H9 (cell line): ENCODE data around the gene CLEC11A. TPM values are rescaled to one million over a fixed set of nuclear protein-coding genes. Genes with fewer than 3 reads are reported as not detected.

Source experiments
- DNase-seq: peaks from one replicate; pipeline ENCODE4 v3.0.0-alpha.2; 2017
- H2AFZ ChIP-seq: one replicate; pipeline ENCODE4 v1.6.1; 2013; ENCODE audit warnings: mild to moderate bottlenecking, low read length, control low read depth, moderate library complexity
- H2AK5ac ChIP-seq: 2 replicates; pipeline ENCODE4 v1.6.1; 2013; ENCODE audit warnings: low read length, control low read depth, mixed read lengths; ENCODE audit not compliant: insufficient read length
- H2BK120ac ChIP-seq: one replicate; pipeline ENCODE4 v1.6.1; 2013; ENCODE audit warnings: low read depth, mild to moderate bottlenecking, low read length, control low read depth, inconsistent platforms; ENCODE audit not compliant: poor library complexity, severe bottlenecking
- H2BK12ac ChIP-seq: 2 replicates; pipeline ENCODE4 v1.6.1; 2013; ENCODE audit warnings: low read length, control low read depth, mixed read lengths, low read depth; ENCODE audit not compliant: insufficient read length
- H2BK15ac ChIP-seq: 2 replicates; pipeline ENCODE4 v1.6.1; 2013; ENCODE audit warnings: low read depth, low read length, control low read depth
- H2BK20ac ChIP-seq: one replicate; pipeline ENCODE4 v1.6.1; 2013; ENCODE audit warnings: low read depth, mild to moderate bottlenecking, low read length, control low read depth, inconsistent platforms; ENCODE audit not compliant: poor library complexity, severe bottlenecking
- H2BK5ac ChIP-seq: 2 replicates; pipeline ENCODE4 v1.6.1; 2013; ENCODE audit warnings: low read length, control low read depth, mixed read lengths; ENCODE audit not compliant: insufficient read length
- H3K14ac ChIP-seq: 2 replicates; pipeline ENCODE4 v1.6.1; 2013; ENCODE audit warnings: low read length, control low read depth; ENCODE audit not compliant: insufficient read depth
- H3K18ac ChIP-seq: 2 replicates; pipeline ENCODE4 v1.6.1; 2013; ENCODE audit warnings: low read depth, mild to moderate bottlenecking, mixed read lengths, low read length, control low read depth; ENCODE audit not compliant: insufficient read length
- H3K23ac ChIP-seq: 2 replicates; pipeline ENCODE4 v1.6.1; 2013; ENCODE audit warnings: low read length, control low read depth, mixed read lengths, low read depth; ENCODE audit not compliant: insufficient read length
- H3K23me2 ChIP-seq: 2 replicates; pipeline ENCODE4 v1.6.1; 2013; ENCODE audit warnings: low read depth, mild to moderate bottlenecking, mixed read lengths, low read length, control low read depth; ENCODE audit not compliant: insufficient read length, poor library complexity, severe bottlenecking
- H3K27ac ChIP-seq: 2 replicates; pipeline ENCODE4 v1.5.1; 2013; ENCODE audit warnings: low read length, control low read depth, mixed read lengths, low read depth; ENCODE audit not compliant: insufficient read length
- H3K27me3 ChIP-seq: 2 replicates; pipeline ENCODE4 v1.6.1; 2013; ENCODE audit warnings: low read length, control low read depth, inconsistent platforms; ENCODE audit not compliant: insufficient read depth
- H3K4ac ChIP-seq: 2 replicates; pipeline ENCODE4 v1.6.1; 2013; ENCODE audit warnings: low read depth, mild to moderate bottlenecking, control low read depth, inconsistent platforms, low read length, moderate library complexity
- H3K4me1 ChIP-seq: 2 replicates; pipeline ENCODE4 v1.6.1; 2013; ENCODE audit warnings: low read length, control low read depth, inconsistent platforms; ENCODE audit not compliant: insufficient read depth
- H3K4me2 ChIP-seq: 2 replicates; pipeline ENCODE4 v1.6.1; 2013; ENCODE audit warnings: low read length, control low read depth, mixed read lengths; ENCODE audit not compliant: insufficient read length, insufficient read depth
- H3K56ac ChIP-seq: 2 replicates; pipeline ENCODE4 v1.6.1; 2013; ENCODE audit warnings: low read depth, mild to moderate bottlenecking, mixed read lengths, low read length, control low read depth; ENCODE audit not compliant: insufficient read length
- H3K79me1 ChIP-seq: 2 replicates; pipeline ENCODE4 v1.6.1; 2013; ENCODE audit warnings: low read depth, mild to moderate bottlenecking, moderate library complexity, low read length, control low read depth, inconsistent platforms; ENCODE audit not compliant: insufficient read depth, poor library complexity, severe bottlenecking
- H3K79me2 ChIP-seq: 2 replicates; pipeline ENCODE4 v1.6.1; 2013; ENCODE audit warnings: low read length, control low read depth, inconsistent platforms; ENCODE audit not compliant: insufficient read depth
- H3K9ac ChIP-seq: 2 replicates; pipeline ENCODE4 v1.6.1; 2013; ENCODE audit warnings: low read length, control low read depth, mixed read lengths; ENCODE audit not compliant: insufficient read length; ENCODE audit errors: extremely low read depth
- H3K9me3 ChIP-seq: one replicate; pipeline ENCODE4 v1.6.1; 2013; ENCODE audit warnings: low read depth, low read length, inconsistent platforms; ENCODE audit not compliant: control insufficient read depth
- H3T11ph ChIP-seq: one replicate; pipeline ENCODE4 v1.6.1; 2013; ENCODE audit warnings: mild to moderate bottlenecking, low read length, control low read depth, inconsistent platforms
- H4K20me1 ChIP-seq: one replicate; pipeline ENCODE4 v1.6.1; 2013; ENCODE audit not compliant: control insufficient read depth, insufficient read length, insufficient read depth
- H4K5ac ChIP-seq: 2 replicates; pipeline ENCODE4 v1.6.1; 2013; ENCODE audit warnings: low read depth, mild to moderate bottlenecking, mixed read lengths, low read length, control low read depth; ENCODE audit not compliant: insufficient read length
- H4K8ac ChIP-seq: replicated peaks from 2 replicates; pipeline ENCODE4 v1.6.1; 2013; ENCODE audit warnings: low read length, control low read depth, mixed read lengths, low read depth; ENCODE audit not compliant: insufficient read length
- H4K91ac ChIP-seq: 2 replicates; pipeline ENCODE4 v1.6.1; 2013; ENCODE audit warnings: low read depth, mild to moderate bottlenecking, moderate library complexity, mixed read lengths, low read length, control low read depth; ENCODE audit not compliant: insufficient read length
- H3K27ac Mint-ChIP-seq, 3 experiments: 2 replicates in 2 of 3; 3 replicates in 1 of 3; pipeline ENCODE4 v1.8.0; 2020 to 2021; ENCODE audit warnings: mixed read lengths in 3 of 3, mild to moderate bottlenecking in 1 of 3, moderate library complexity in 1 of 3
- H3K27me3 Mint-ChIP-seq: 2 replicates; pipeline ENCODE4 v1.8.0; 2021; ENCODE audit warnings: low read depth, mild to moderate bottlenecking, moderate library complexity, mixed read lengths
- H3K36me3 Mint-ChIP-seq, 3 experiments: 2 replicates in 2 of 3; 3 replicates in 1 of 3; pipeline ENCODE4 v1.8.0; 2020 to 2021; ENCODE audit warnings: low read depth in 3 of 3, mixed read lengths in 3 of 3; ENCODE audit not compliant: insufficient read depth in 1 of 3
- H3K4me1 Mint-ChIP-seq, 2 experiments: 2 replicates each; pipeline ENCODE4 v1.8.0; 2020; ENCODE audit warnings: mixed read lengths in 2 of 2
- H3K4me3 Mint-ChIP-seq, 2 experiments: 2 replicates in 1 of 2; 3 replicates in 1 of 2; pipeline ENCODE4 v1.8.0; 2020 to 2021; ENCODE audit warnings: mild to moderate bottlenecking in 2 of 2, mixed read lengths in 2 of 2, moderate library complexity in 1 of 2
- H3K9me3 Mint-ChIP-seq, 2 experiments: 2 replicates in 1 of 2; 3 replicates in 1 of 2; pipeline ENCODE4 v1.8.0; 2020; ENCODE audit warnings: mild to moderate bottlenecking in 2 of 2, mixed read lengths in 2 of 2, moderate library complexity in 1 of 2
- WGBS: extraction: QIAGEN DNeasy Blood & Tissue Kit; methylation state at CpG from one replicate; pipeline ENCODE4 v1.1.7; 2013; ENCODE audit warnings: missing lambda C conversion rate, low lambda C conversion rate, mixed read lengths; ENCODE audit not compliant: insufficient read length; ENCODE audit errors: extremely low coverage; 5-methylcytosine and 5-hydroxymethylcytosine counted together
- total RNA-seq: library from RNA; stranded (reverse); gene quantifications from 2 replicates; pipeline ENCODE4 v1.2.1, GENCODE V29; 2021
- TF ChIP-seq, protein P1 (sequence below): fragments of 200-600 bp; sonication (generic); conservative IDR thresholded peaks from 3 replicates; pipeline ENCODE4 v1.8.0; 2021; ENCODE audit warnings: antibody characterized with exemption, mild to moderate bottlenecking

CLEC11A gene
- total RNA-seq, 1 experiment from 2014 or later, result 3.9 TPM

DNA sequence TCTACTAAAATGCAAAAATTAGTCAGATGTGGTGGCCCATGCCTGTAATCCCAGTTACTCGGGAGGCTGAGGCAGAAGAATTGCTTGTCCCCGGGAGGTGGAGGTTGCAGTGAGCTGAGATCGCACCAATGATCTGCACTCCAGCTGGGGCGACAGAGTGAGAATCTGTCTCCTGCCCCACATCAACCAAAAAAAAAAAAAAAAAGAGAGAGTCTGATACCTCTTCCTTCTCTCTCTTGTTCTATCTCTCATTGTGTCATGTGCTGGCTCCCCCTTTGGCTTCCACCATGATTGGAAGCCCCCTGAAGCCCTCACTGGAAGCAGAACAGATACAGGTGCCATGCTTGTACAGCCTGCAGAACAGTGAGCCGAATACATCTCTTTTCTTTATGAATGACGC is 20.4 kb downstream of the CLEC11A start:
- Histone ChIP-seq H4K5ac (no peak overlapping the region), H3K27me3 (no peaks in the 10 kb centered on the region), H2BK5ac (no peak overlapping the region), H3K27ac (no peak overlapping the region), H2AFZ (no peak overlapping the region), H4K8ac (no peak overlapping the region), H2BK120ac (no peak overlapping the region), H2AK5ac (no peak overlapping the region), H2BK12ac (no peak overlapping the region), H3K4ac (no peak overlapping the region), H4K91ac (no peak overlapping the region), H3K79me2 (no peaks in the 10 kb centered on the region), H2BK15ac (no peak overlapping the region), H3K23me2 (no peaks in the 10 kb centered on the region), H3K23ac (no peak overlapping the region), H3K56ac (no peak overlapping the region), H3K18ac (no peak overlapping the region), H3K4me1 (no peaks in the 10 kb centered on the region), H3K79me1 (no peaks in the 10 kb centered on the region), H3K9ac (no peak overlapping the region), H3K14ac (no peak overlapping the region), H2BK20ac (no peak overlapping the region), H3T11ph (no peak overlapping the region), H4K20me1 (no peaks in the 10 kb centered on the region), H3K9me3 (no peaks in the 10 kb centered on the region), H3K4me2 (no peak overlapping the region)
- H3K4me3 Mint-ChIP-seq, result no peak overlapping the region
- H3K36me3 Mint-ChIP-seq, result no peaks in the 10 kb centered on the region
- DNase-seq, result no peak
- no peaks in the 10 kb centered on the region; a peak in 1 of 5 replicates for H3K9me3 Mint-ChIP-seq
- no CpG with 5 or more reads among the region's 6 CpGs for WGBS
- TF ChIP-seq, protein P1, sequence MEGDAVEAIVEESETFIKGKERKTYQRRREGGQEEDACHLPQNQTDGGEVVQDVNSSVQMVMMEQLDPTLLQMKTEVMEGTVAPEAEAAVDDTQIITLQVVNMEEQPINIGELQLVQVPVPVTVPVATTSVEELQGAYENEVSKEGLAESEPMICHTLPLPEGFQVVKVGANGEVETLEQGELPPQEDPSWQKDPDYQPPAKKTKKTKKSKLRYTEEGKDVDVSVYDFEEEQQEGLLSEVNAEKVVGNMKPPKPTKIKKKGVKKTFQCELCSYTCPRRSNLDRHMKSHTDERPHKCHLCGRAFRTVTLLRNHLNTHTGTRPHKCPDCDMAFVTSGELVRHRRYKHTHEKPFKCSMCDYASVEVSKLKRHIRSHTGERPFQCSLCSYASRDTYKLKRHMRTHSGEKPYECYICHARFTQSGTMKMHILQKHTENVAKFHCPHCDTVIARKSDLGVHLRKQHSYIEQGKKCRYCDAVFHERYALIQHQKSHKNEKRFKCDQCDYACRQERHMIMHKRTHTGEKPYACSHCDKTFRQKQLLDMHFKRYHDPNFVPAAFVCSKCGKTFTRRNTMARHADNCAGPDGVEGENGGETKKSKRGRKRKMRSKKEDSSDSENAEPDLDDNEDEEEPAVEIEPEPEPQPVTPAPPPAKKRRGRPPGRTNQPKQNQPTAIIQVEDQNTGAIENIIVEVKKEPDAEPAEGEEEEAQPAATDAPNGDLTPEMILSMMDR, result no peak
- H3K27ac Mint-ChIP-seq, result no peak overlapping the region
- peaks cover 24% of the 10 kb centered on the region for H3K27me3 Mint-ChIP-seq
- H3K4me1 Mint-ChIP-seq, result peaks cover 2 to 8% of the 10 kb centered on the region in 2 experiments
